ENCODE results near the gene SH3RF3.

GRCh38 chr2:109331081-109331480 lies 202.1 kb downstream of the SH3RF3 start:
- TF ChIP-seq CTCF (IDR thresholded peaks at IDR 0.05) (no peak), POLR2A (IDR thresholded peaks at IDR 0.05) (no peak), EP300 (IDR thresholded peaks at IDR 0.05) (no peak), POLR2AphosphoS5 (IDR thresholded peaks at IDR 0.05) (no peak)
